ENCODE measurements around the gene TEAD1.

The TEAD1 gene

GRCh38 chr11:12673924-12674570 is at the start of gene TEAD1:
Gene TEAD1 (plus strand): TSS chr11:12674421.
- DNase-seq = peak; percentile 95

GRCh38 chr11:12624595-12624994 is 49.6 kb upstream of the TEAD1 start:
- no peak for DNase-seq

GRCh38 chr11:12625438-12626071 is 48.7 kb upstream of the TEAD1 start:
- DNase-seq = no peak

GRCh38 chr11:12626616-12627015 is 47.6 kb upstream of the TEAD1 start:
- DNase-seq = no peak

- DNase-seq = no peak
These were observed 45.9 kb upstream of the TEAD1 start for GRCh38 chr11:12628314-12628713.

- DNase-seq = no peak
These were observed 44.5 kb upstream of the TEAD1 start for GRCh38 chr11:12629601-12630313.

- no peak for DNase-seq
These were observed 42.6 kb upstream of the TEAD1 start for GRCh38 chr11:12631651-12632050.

GRCh38 chr11:12634329-12634728 is 39.9 kb upstream of the TEAD1 start:
- no peak for DNase-seq

GRCh38 chr11:12636871-12637410 is 37.3 kb upstream of the TEAD1 start:
- no peak for DNase-seq

GRCh38 chr11:12639388-12639787 is 34.8 kb upstream of the TEAD1 start:
- DNase-seq = no peak

GRCh38 chr11:12640355-12640754 is 33.9 kb upstream of the TEAD1 start:
- DNase-seq = no peak

GRCh38 chr11:12640926-12641849 is 33.0 kb upstream of the TEAD1 start:
- no peak for DNase-seq

GRCh38 chr11:12642040-12642439 is 32.2 kb upstream of the TEAD1 start:
- DNase-seq = no peak

- DNase-seq = no peak
These were observed 31.3 kb upstream of the TEAD1 start for GRCh38 chr11:12642806-12643428.

GRCh38 chr11:12646478-12646877 is 27.7 kb upstream of the TEAD1 start:
- DNase-seq = no peak

GRCh38 chr11:12653729-12654128 is 20.5 kb upstream of the TEAD1 start:
- no peak for DNase-seq

GRCh38 chr11:12655842-12656241 is 18.4 kb upstream of the TEAD1 start:
- no peak for DNase-seq

GRCh38 chr11:12657336-12657735 is 16.9 kb upstream of the TEAD1 start:
- no peak for DNase-seq

GRCh38 chr11:12657981-12658380 is 16.2 kb upstream of the TEAD1 start:
- DNase-seq = no peak

GRCh38 chr11:12662101-12662689 is 12.0 kb upstream of the TEAD1 start:
- no peak for DNase-seq

- no peak for DNase-seq
These were observed 9.8 kb upstream of the TEAD1 start for GRCh38 chr11:12664385-12664784.

GRCh38 chr11:12666915-12667314 is 7.3 kb upstream of the TEAD1 start:
- DNase-seq = no peak

Measured in activated effector memory CD4-positive, alpha-beta T cell treated with anti-CD3 and anti-CD28 coated beads, Interleukin-2, amount 50 U/mL, for 16 hours (primary cell).